Left renal cortex interstitium (tissue), 4 donors: Measurements from ENCODE around the gene ISLR2. TPM values are rescaled to one million over a fixed set of nuclear protein-coding genes. Genes with fewer than 3 reads are reported as not detected.
A peak's percentile ranks its signal among the peaks of the same experiment; 100 is the strongest.
"Not testable (repeated sequence)": the region's sequence is repeated elsewhere in the genome, so short reads cannot be mapped to it uniquely, and the experiment has no call there.

Source experiments
- DNase-seq, 4 donors: peaks; one replicate each; pipeline ENCODE4 v3.0.0-alpha.2; 2013; ENCODE audit warnings: low read depth in 4 of 4, low spot score in 2 of 4, missing footprints in 1 of 4
- polyA plus RNA-seq, 4 donors: library from polyadenylated mRNA; unstranded; fragments of 120-200 nt; gene quantifications; one replicate each; pipeline ENCODE4 v1.2.1, GENCODE V29; 2013; ENCODE audit not compliant: insufficient read length in 4 of 4

The ISLR2 gene
- polyA plus RNA-seq, 4 donors = 0.31 to 1.6 (median 1.0) TPM

- DNase-seq = no peak
Observed at GRCh38 chr15:74147051-74147450, 16.7 kb downstream of the ISLR2 start.

- no peak for DNase-seq
Observed at GRCh38 chr15:74155766-74156417, 25.5 kb downstream of the ISLR2 start.

- DNase-seq = no peak
Observed at GRCh38 chr15:74156678-74157411, 26.5 kb downstream of the ISLR2 start.

GRCh38 chr15:74157868-74158827 is 27.8 kb downstream of the ISLR2 start:
- DNase-seq = no peak

- DNase-seq = no peak
Observed at GRCh38 chr15:74158855-74159650, 28.7 kb downstream of the ISLR2 start.

- no peak for DNase-seq
Observed at GRCh38 chr15:74159773-74160172, 29.4 kb downstream of the ISLR2 start.

GRCh38 chr15:74160390-74160789 is 30.0 kb downstream of the ISLR2 start:
- DNase-seq = not testable (repeated sequence)

GRCh38 chr15:74162195-74162536 is 31.8 kb downstream of the ISLR2 start:
- DNase-seq = not testable (repeated sequence)

- no peak for DNase-seq
Observed at GRCh38 chr15:74165461-74165860, 35.1 kb downstream of the ISLR2 start.

GRCh38 chr15:74167891-74168331 is 37.5 kb downstream of the ISLR2 start:
- no peak for DNase-seq

- no peak for DNase-seq
Observed at GRCh38 chr15:74168711-74169126, 38.3 kb downstream of the ISLR2 start.

- peak in 1 of 4 donors; percentile 48 for DNase-seq
Observed at GRCh38 chr15:74170071-74170844, 39.9 kb downstream of the ISLR2 start.

GRCh38 chr15:74170875-74171578 is 40.6 kb downstream of the ISLR2 start:
- no peak for DNase-seq

GRCh38 chr15:74171965-74172541 is 41.7 kb downstream of the ISLR2 start:
- no peak for DNase-seq

- DNase-seq = peak in 1 of 4 donors; percentile 53
Observed at GRCh38 chr15:74172701-74173379, 42.5 kb downstream of the ISLR2 start.

- peak in 2 of 4 donors; percentile 59 to 78 for DNase-seq
Observed at GRCh38 chr15:74173380-74174218, 43.2 kb downstream of the ISLR2 start, which contains the start of gene ISLR. Gene ISLR (plus strand): TSS chr15:74173710. CDS start chr15:74174859, 1,149 bp downstream.
